Trophoblast cell (in vitro differentiated cells and primary cell): ENCODE data around the gene PATL1.

Source experiments
- DNase-seq, 2 donors: peaks; one replicate each; pipeline ENCODE4 v3.0.0-alpha.2; 2016
- H2AFZ ChIP-seq: 2 replicates; pipeline ENCODE4 v1.6.1; 2013; ENCODE audit warnings: low read length, moderate library complexity, mild to moderate bottlenecking; ENCODE audit not compliant: insufficient read depth, poor library complexity
- H2AK5ac ChIP-seq: 2 replicates; pipeline ENCODE4 v1.6.1; 2013; ENCODE audit warnings: mild to moderate bottlenecking, low read length
- H2BK120ac ChIP-seq: 2 replicates; pipeline ENCODE4 v1.6.1; 2013; ENCODE audit warnings: low read length, mild to moderate bottlenecking, moderate library complexity; ENCODE audit not compliant: insufficient read depth, poor library complexity
- H2BK12ac ChIP-seq: 2 replicates; pipeline ENCODE4 v1.6.1; 2013; ENCODE audit warnings: mild to moderate bottlenecking, low read length, moderate library complexity
- H2BK5ac ChIP-seq: 2 replicates; pipeline ENCODE4 v1.6.1; 2013; ENCODE audit warnings: low read length, low read depth, moderate library complexity, mild to moderate bottlenecking; ENCODE audit not compliant: poor library complexity
- H3K14ac ChIP-seq: 2 replicates; pipeline ENCODE4 v1.6.1; 2013; ENCODE audit warnings: mild to moderate bottlenecking, low read length
- H3K18ac ChIP-seq: 2 replicates; pipeline ENCODE4 v1.6.1; 2013; ENCODE audit warnings: mild to moderate bottlenecking, low read length
- H3K23ac ChIP-seq: 2 replicates; pipeline ENCODE4 v1.6.1; 2013; ENCODE audit warnings: low read length
- H3K27ac ChIP-seq: 2 replicates; pipeline ENCODE4 v1.5.1; 2013; ENCODE audit warnings: low read depth, mild to moderate bottlenecking, inconsistent platforms, low read length, moderate library complexity
- H3K27me3 ChIP-seq: 2 replicates; pipeline ENCODE4 v1.6.1; 2013; ENCODE audit warnings: inconsistent platforms, mild to moderate bottlenecking, low read length, moderate library complexity; ENCODE audit not compliant: insufficient read depth
- H3K36me3 ChIP-seq, 2 experiments: 1 replicate in 1 of 2; 2 replicates in 1 of 2; pipeline ENCODE4 v1.6.1; 2013; ENCODE audit warnings: low read length in 2 of 2, mild to moderate bottlenecking in 2 of 2, moderate library complexity in 1 of 2; ENCODE audit not compliant: insufficient read depth in 2 of 2, control insufficient read depth in 1 of 2
- H3K4ac ChIP-seq: 2 replicates; pipeline ENCODE4 v1.6.1; 2013; ENCODE audit warnings: low read depth, mild to moderate bottlenecking, low read length, moderate library complexity
- H3K4me1 ChIP-seq, 2 experiments: 1 replicate in 1 of 2; 2 replicates in 1 of 2; pipeline ENCODE4 v1.6.1; 2013; ENCODE audit warnings: low read length in 2 of 2, mild to moderate bottlenecking in 2 of 2, moderate library complexity in 1 of 2; ENCODE audit not compliant: insufficient read depth in 2 of 2, control insufficient read depth in 1 of 2
- H3K4me2 ChIP-seq: 2 replicates; pipeline ENCODE4 v1.6.1; 2013; ENCODE audit warnings: inconsistent platforms, mild to moderate bottlenecking, low read length, moderate library complexity
- H3K4me3 ChIP-seq: 2 replicates; pipeline ENCODE4 v1.5.1; 2013; ENCODE audit warnings: mild to moderate bottlenecking, low read depth, low read length, inconsistent platforms
- H3K79me1 ChIP-seq: one replicate; pipeline ENCODE4 v1.6.1; 2013; ENCODE audit warnings: low read length
- H3K79me2 ChIP-seq: 2 replicates; pipeline ENCODE4 v1.6.1; 2013; ENCODE audit warnings: low read length, mild to moderate bottlenecking; ENCODE audit not compliant: control insufficient read depth, insufficient read depth, poor library complexity
- H3K9ac ChIP-seq: 2 replicates; pipeline ENCODE4 v1.6.1; 2013; ENCODE audit warnings: mild to moderate bottlenecking, low read length
- H3K9me3 ChIP-seq: 2 replicates; pipeline ENCODE4 v1.6.1; 2013; ENCODE audit warnings: low read depth, mild to moderate bottlenecking, control low read depth, inconsistent platforms, low read length; ENCODE audit not compliant: insufficient read depth
- H4K12ac ChIP-seq: 2 replicates; pipeline ENCODE4 v1.6.1; 2013; ENCODE audit warnings: low read depth, mild to moderate bottlenecking, low read length, moderate library complexity
- H4K8ac ChIP-seq: 2 replicates; pipeline ENCODE4 v1.6.1; 2013; ENCODE audit warnings: low read depth, mild to moderate bottlenecking, low read length, moderate library complexity
- H4K91ac ChIP-seq: one replicate; pipeline ENCODE4 v1.6.1; 2013; ENCODE audit warnings: low read depth, mild to moderate bottlenecking, low read length, moderate library complexity
- WGBS: extraction: QIAGEN DNeasy Blood & Tissue Kit; methylation state at CpG from one replicate; pipeline ENCODE4 v1.1.7; 2013; ENCODE audit warnings: missing lambda C conversion rate; ENCODE audit not compliant: insufficient read length, insufficient coverage; ENCODE audit errors: extremely low coverage; 5-methylcytosine and 5-hydroxymethylcytosine counted together

The PATL1 gene

GRCh38 chr11:59667812-59668187, 1.0 kb downstream of the PATL1 start:
- Histone ChIP-seq H2AFZ (no peak overlapping the region), H3K9ac (no peak overlapping the region), H2BK120ac (no peak overlapping the region), H4K12ac (no peak overlapping the region), H3K4me2 (peak overlapping the region; percentile 78), H3K4me3 (no peak overlapping the region), H3K14ac (no peak overlapping the region), H3K4ac (peak overlapping the region; percentile 77), H4K91ac (no peak overlapping the region), H3K18ac (no peak overlapping the region), H3K27ac (no peak overlapping the region), H3K27me3 (no peaks in the 10 kb centered on the region), H2BK12ac (no peak overlapping the region), H2BK5ac (no peak overlapping the region), H3K9me3 (no peaks in the 10 kb centered on the region), H3K79me2 (peaks cover 10% of the 10 kb centered on the region), H4K8ac (no peak overlapping the region), H3K23ac (no peak overlapping the region), H2AK5ac (no peak overlapping the region), H3K36me3 (peaks cover 10 to 14% of the 10 kb centered on the region in 2 experiments), H3K79me1 (peaks cover 15% of the 10 kb centered on the region), H3K4me1 (peaks cover 0 to 5% of the 10 kb centered on the region in 2 experiments)
- 100% methylated on average over 1 of the region's 3 CpGs for WGBS
- no peak for DNase-seq

GRCh38 chr11:59666969-59667368, 1.9 kb downstream of the PATL1 start:
- Histone ChIP-seq H2BK12ac (no peak overlapping the region), H3K23ac (no peak overlapping the region), H3K18ac (no peak overlapping the region), H3K36me3 (peaks cover 10 to 14% of the 10 kb centered on the region in 2 experiments), H3K9ac (no peak overlapping the region), H3K79me1 (peaks cover 15% of the 10 kb centered on the region), H2AK5ac (no peak overlapping the region), H3K4me2 (no peak overlapping the region), H3K27ac (no peak overlapping the region), H3K9me3 (no peaks in the 10 kb centered on the region), H3K27me3 (no peaks in the 10 kb centered on the region), H2AFZ (no peak overlapping the region), H3K79me2 (peaks cover 10% of the 10 kb centered on the region), H3K4me3 (no peak overlapping the region), H2BK120ac (no peak overlapping the region), H3K4ac (no peak overlapping the region), H3K14ac (no peak overlapping the region), H4K91ac (no peak overlapping the region), H2BK5ac (no peak overlapping the region), H3K4me1 (peaks cover 0 to 5% of the 10 kb centered on the region in 2 experiments), H4K8ac (no peak overlapping the region), H4K12ac (no peak overlapping the region)
- WGBS: no CpG with 5 or more reads among the region's 1 CpG
- peak in 1 of 2 donors; percentile 16 for DNase-seq

- H2BK12ac ChIP-seq: no peak overlapping the region
- no peaks in the 10 kb centered on the region for H3K4me1 ChIP-seq
- no peak overlapping the region for H3K27ac ChIP-seq
- no peak overlapping the region for H3K9ac ChIP-seq
- H3K4me3 ChIP-seq: no peak overlapping the region
- no peak overlapping the region for H2BK5ac ChIP-seq
- no peak overlapping the region for H2AFZ ChIP-seq
- H3K14ac ChIP-seq: no peak overlapping the region
- H3K9me3 ChIP-seq: no peaks in the 10 kb centered on the region
- no peak overlapping the region for H3K4me2 ChIP-seq
- no peak overlapping the region for H2BK120ac ChIP-seq
- no peak overlapping the region for H4K8ac ChIP-seq
- H4K91ac ChIP-seq: no peak overlapping the region
- peaks cover 27 to 35% of the 10 kb centered on the region in 2 experiments for H3K36me3 ChIP-seq
- H2AK5ac ChIP-seq: no peak overlapping the region
- H3K4ac ChIP-seq: peak overlapping the region; percentile 46
- DNase-seq: no peak
- H3K18ac ChIP-seq: no peak overlapping the region
- no peak overlapping the region for H4K12ac ChIP-seq
- WGBS: no CpG with 5 or more reads among the region's 1 CpG
- no peaks in the 10 kb centered on the region for H3K27me3 ChIP-seq
- no peaks in the 10 kb centered on the region for H3K79me2 ChIP-seq
- no peaks in the 10 kb centered on the region for H3K79me1 ChIP-seq
- H3K23ac ChIP-seq: no peak overlapping the region
These were observed 8.2 kb downstream of the PATL1 start for GRCh38 chr11:59660621-59661020.

- H2BK12ac ChIP-seq: no peak overlapping the region
- no peak overlapping the region for H3K9ac ChIP-seq
- H3K79me2 ChIP-seq: no peaks in the 10 kb centered on the region
- no CpG with 5 or more reads among the region's 2 CpGs for WGBS
- no peak overlapping the region for H2AFZ ChIP-seq
- H3K4ac ChIP-seq: no peak overlapping the region
- no peaks in the 10 kb centered on the region for H3K79me1 ChIP-seq
- H3K36me3 ChIP-seq: peaks cover 27 to 37% of the 10 kb centered on the region in 2 experiments
- no peak overlapping the region for H3K18ac ChIP-seq
- no peak overlapping the region for H3K23ac ChIP-seq
- H3K4me3 ChIP-seq: no peak overlapping the region
- H3K14ac ChIP-seq: no peak overlapping the region
- no peak for DNase-seq
- H4K8ac ChIP-seq: no peak overlapping the region
- no peak overlapping the region for H3K4me2 ChIP-seq
- no peak overlapping the region for H2BK5ac ChIP-seq
- H3K9me3 ChIP-seq: no peaks in the 10 kb centered on the region
- H2AK5ac ChIP-seq: no peak overlapping the region
- H4K12ac ChIP-seq: no peak overlapping the region
- no peaks in the 10 kb centered on the region for H3K4me1 ChIP-seq
- H4K91ac ChIP-seq: no peak overlapping the region
- H2BK120ac ChIP-seq: no peak overlapping the region
- no peaks in the 10 kb centered on the region for H3K27me3 ChIP-seq
- no peak overlapping the region for H3K27ac ChIP-seq
These were observed 8.9 kb downstream of the PATL1 start for GRCh38 chr11:59659981-59660380.
